Measurements from ENCODE around the gene MRPL42.

DNA sequence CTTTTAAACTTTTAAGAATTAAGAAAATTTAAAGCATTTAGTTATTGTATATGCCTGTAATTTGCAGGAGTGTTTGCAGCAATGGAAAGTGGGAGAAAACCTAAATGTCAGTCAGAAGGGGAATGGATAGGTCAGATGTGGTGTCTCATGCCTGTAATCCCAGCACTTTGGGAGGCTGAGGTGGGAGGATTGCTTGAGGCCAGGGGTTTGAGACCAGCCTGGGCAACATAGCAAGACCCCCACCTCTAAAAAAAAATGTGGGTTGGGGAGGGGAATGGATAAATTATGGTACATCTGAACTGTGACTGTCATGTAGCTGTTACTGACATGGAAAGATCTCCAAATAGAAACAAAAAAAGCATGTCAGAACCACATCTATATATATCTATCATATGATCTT, 2.1 kb downstream of the MRPL42 start:
- TF ChIP-seq, protein P1, sequence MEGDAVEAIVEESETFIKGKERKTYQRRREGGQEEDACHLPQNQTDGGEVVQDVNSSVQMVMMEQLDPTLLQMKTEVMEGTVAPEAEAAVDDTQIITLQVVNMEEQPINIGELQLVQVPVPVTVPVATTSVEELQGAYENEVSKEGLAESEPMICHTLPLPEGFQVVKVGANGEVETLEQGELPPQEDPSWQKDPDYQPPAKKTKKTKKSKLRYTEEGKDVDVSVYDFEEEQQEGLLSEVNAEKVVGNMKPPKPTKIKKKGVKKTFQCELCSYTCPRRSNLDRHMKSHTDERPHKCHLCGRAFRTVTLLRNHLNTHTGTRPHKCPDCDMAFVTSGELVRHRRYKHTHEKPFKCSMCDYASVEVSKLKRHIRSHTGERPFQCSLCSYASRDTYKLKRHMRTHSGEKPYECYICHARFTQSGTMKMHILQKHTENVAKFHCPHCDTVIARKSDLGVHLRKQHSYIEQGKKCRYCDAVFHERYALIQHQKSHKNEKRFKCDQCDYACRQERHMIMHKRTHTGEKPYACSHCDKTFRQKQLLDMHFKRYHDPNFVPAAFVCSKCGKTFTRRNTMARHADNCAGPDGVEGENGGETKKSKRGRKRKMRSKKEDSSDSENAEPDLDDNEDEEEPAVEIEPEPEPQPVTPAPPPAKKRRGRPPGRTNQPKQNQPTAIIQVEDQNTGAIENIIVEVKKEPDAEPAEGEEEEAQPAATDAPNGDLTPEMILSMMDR (IDR thresholded peaks at IDR 0.05) = no peak
- no peak for TF ChIP-seq POLR2A (IDR thresholded peaks at IDR 0.05)

Data from esophagus squamous epithelium (tissue), 4 donors.